Measurements from ENCODE around the gene R3HDM4.

DNA sequence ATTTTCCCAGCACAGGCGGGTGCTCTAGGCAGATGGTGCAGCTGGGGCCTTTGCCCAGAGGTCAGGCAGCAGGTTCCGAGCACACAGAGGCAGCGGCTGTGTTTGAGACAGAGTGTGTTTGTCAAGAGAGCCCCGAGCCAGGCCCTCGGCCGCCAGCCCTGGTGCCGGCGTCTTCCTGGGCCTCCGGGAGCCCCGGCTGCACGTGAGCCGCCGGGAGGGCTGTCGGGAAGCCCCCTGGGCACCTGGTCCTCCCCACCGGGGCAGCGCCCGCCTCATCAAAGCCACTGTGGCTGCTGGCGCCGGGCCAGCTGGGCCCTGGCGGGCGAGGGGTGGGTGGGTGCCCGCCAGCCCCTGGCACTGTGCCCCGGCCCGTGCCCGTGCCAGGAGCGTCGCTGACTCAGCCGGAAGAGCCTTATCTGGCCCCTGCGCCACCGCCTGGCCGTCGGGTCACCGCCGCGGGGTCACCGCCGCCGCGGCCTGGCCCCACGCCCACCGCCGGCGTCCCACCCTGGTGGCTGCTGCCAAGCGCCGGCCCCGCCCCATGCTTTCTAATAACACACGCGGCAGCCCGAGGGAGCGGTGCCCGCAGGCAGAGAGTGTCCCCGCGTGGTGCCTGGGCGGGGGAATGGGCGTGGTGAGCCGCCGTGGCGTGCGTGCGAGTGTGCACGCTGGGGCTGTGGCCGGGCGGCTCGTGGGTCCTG lies 27.7 kb upstream of the R3HDM4 start:
- TF ChIP-seq, protein P1, sequence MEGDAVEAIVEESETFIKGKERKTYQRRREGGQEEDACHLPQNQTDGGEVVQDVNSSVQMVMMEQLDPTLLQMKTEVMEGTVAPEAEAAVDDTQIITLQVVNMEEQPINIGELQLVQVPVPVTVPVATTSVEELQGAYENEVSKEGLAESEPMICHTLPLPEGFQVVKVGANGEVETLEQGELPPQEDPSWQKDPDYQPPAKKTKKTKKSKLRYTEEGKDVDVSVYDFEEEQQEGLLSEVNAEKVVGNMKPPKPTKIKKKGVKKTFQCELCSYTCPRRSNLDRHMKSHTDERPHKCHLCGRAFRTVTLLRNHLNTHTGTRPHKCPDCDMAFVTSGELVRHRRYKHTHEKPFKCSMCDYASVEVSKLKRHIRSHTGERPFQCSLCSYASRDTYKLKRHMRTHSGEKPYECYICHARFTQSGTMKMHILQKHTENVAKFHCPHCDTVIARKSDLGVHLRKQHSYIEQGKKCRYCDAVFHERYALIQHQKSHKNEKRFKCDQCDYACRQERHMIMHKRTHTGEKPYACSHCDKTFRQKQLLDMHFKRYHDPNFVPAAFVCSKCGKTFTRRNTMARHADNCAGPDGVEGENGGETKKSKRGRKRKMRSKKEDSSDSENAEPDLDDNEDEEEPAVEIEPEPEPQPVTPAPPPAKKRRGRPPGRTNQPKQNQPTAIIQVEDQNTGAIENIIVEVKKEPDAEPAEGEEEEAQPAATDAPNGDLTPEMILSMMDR (IDR thresholded peaks at IDR 0.05) = no peak
- TF ChIP-seq POLR2A (IDR thresholded peaks at IDR 0.05) = no peak
